ENCODE measurements around the gene C5orf46. TPM values are rescaled to one million over a fixed set of nuclear protein-coding genes. Genes with fewer than 3 reads are reported as not detected.

C5orf46 gene
- total RNA-seq, 1 donor: not detected

- Histone ChIP-seq H3K27me3 (ENCODE audit: insufficient read depth, low read length) (no peaks in the 10 kb centered on the region), H3K4me1 (ENCODE audit: insufficient read depth, low read length) (peaks cover 3% of the 10 kb centered on the region), H3K9me3 (ENCODE audit: low read depth, low read length) (no peaks in the 10 kb centered on the region), H2AFZ (ENCODE audit: low read length) (no peak overlapping the region), H3K4me3 (ENCODE audit: insufficient read depth, low read length) (no peak overlapping the region), H3K4me2 (ENCODE audit: insufficient read depth, low read length) (no peak overlapping the region), H3K79me2 (ENCODE audit: insufficient read depth, low read length) (no peaks in the 10 kb centered on the region), H3K36me3 (ENCODE audit: insufficient read depth, low read length) (no peaks in the 10 kb centered on the region), H3K27ac (ENCODE audit: low read depth, low read length) (no peak overlapping the region), H4K20me1 (ENCODE audit: insufficient read depth, low read length) (no peaks in the 10 kb centered on the region)
- no peak for DNase-seq (ENCODE audit: insufficient read length, low spot score, missing footprints)
- peak; percentile 58 for TF ChIP-seq CTCF (IDR thresholded peaks at IDR 0.05; ENCODE audit: extremely low read depth, low read depth, low read length)
Measured at GRCh38 chr5:147887026-147887627, 19.2 kb downstream of the C5orf46 start.

- H3K4me1 ChIP-seq (ENCODE audit: insufficient read depth, low read length): no peaks in the 10 kb centered on the region
- H2AFZ ChIP-seq (ENCODE audit: low read length): no peak overlapping the region
- no peaks in the 10 kb centered on the region for H3K79me2 ChIP-seq (ENCODE audit: insufficient read depth, low read length)
- no peaks in the 10 kb centered on the region for H4K20me1 ChIP-seq (ENCODE audit: insufficient read depth, low read length)
- no peak overlapping the region for H3K27ac ChIP-seq (ENCODE audit: low read depth, low read length)
- no peak for DNase-seq (ENCODE audit: insufficient read length, low spot score, missing footprints)
- no peaks in the 10 kb centered on the region for H3K9me3 ChIP-seq (ENCODE audit: low read depth, low read length)
- no peaks in the 10 kb centered on the region for H3K36me3 ChIP-seq (ENCODE audit: insufficient read depth, low read length)
- TF ChIP-seq CTCF (IDR thresholded peaks at IDR 0.05; ENCODE audit: extremely low read depth, low read depth, low read length): no peak
- H3K27me3 ChIP-seq (ENCODE audit: insufficient read depth, low read length): no peaks in the 10 kb centered on the region
- H3K4me2 ChIP-seq (ENCODE audit: insufficient read depth, low read length): no peak overlapping the region
- H3K4me3 ChIP-seq (ENCODE audit: insufficient read depth, low read length): no peak overlapping the region
Measured at GRCh38 chr5:147882586-147883313, 23.6 kb downstream of the C5orf46 start.

DNA sequence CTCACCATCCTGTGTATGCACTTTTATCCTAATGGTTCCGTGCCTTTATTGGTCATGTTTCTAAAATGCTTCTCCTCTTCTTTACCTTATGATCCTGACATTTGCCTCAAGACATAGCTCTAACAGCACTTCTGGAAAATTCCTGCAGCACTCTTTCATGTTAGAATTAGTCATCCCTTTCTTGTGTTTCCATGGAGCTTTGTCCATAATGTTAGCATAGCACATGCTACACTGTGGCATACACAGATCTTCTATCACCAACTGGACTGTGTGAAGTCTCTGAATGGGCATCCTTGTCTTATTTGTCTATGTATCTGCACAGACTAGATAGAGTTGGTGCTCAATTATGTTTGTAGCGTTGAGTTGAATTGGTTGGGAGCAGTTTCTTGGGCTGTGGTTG lies 25.9 kb downstream of the C5orf46 start:
- no peaks in the 10 kb centered on the region for H3K36me3 ChIP-seq (ENCODE audit: insufficient read depth, low read length)
- no peak overlapping the region for H3K4me3 ChIP-seq (ENCODE audit: insufficient read depth, low read length)
- H2AFZ ChIP-seq (ENCODE audit: low read length): no peak overlapping the region
- no peak for DNase-seq (ENCODE audit: insufficient read length, low spot score, missing footprints)
- no peaks in the 10 kb centered on the region for H4K20me1 ChIP-seq (ENCODE audit: insufficient read depth, low read length)
- no peaks in the 10 kb centered on the region for H3K27me3 ChIP-seq (ENCODE audit: insufficient read depth, low read length)
- H3K27ac ChIP-seq (ENCODE audit: low read depth, low read length): no peak overlapping the region
- no peak overlapping the region for H3K4me2 ChIP-seq (ENCODE audit: insufficient read depth, low read length)
- H3K9me3 ChIP-seq (ENCODE audit: low read depth, low read length): no peaks in the 10 kb centered on the region
- no peaks in the 10 kb centered on the region for H3K79me2 ChIP-seq (ENCODE audit: insufficient read depth, low read length)
- no peaks in the 10 kb centered on the region for H3K4me1 ChIP-seq (ENCODE audit: insufficient read depth, low read length)
- TF ChIP-seq CTCF (IDR thresholded peaks at IDR 0.05; ENCODE audit: extremely low read depth, low read depth, low read length): no peak

GRCh38 chr5:147879784-147880183 lies 26.6 kb downstream of the C5orf46 start:
- Histone ChIP-seq H2AFZ (ENCODE audit: low read length) (no peak overlapping the region), H3K4me2 (ENCODE audit: insufficient read depth, low read length) (no peak overlapping the region), H3K4me1 (ENCODE audit: insufficient read depth, low read length) (no peaks in the 10 kb centered on the region), H3K79me2 (ENCODE audit: insufficient read depth, low read length) (no peaks in the 10 kb centered on the region), H3K4me3 (ENCODE audit: insufficient read depth, low read length) (no peak overlapping the region), H4K20me1 (ENCODE audit: insufficient read depth, low read length) (no peaks in the 10 kb centered on the region), H3K36me3 (ENCODE audit: insufficient read depth, low read length) (no peaks in the 10 kb centered on the region), H3K27me3 (ENCODE audit: insufficient read depth, low read length) (no peaks in the 10 kb centered on the region), H3K27ac (ENCODE audit: low read depth, low read length) (no peak overlapping the region), H3K9me3 (ENCODE audit: low read depth, low read length) (no peaks in the 10 kb centered on the region)
- no peak for DNase-seq (ENCODE audit: insufficient read length, low spot score, missing footprints)
- TF ChIP-seq CTCF (IDR thresholded peaks at IDR 0.05; ENCODE audit: extremely low read depth, low read depth, low read length): no peak
